ENCODE results near the gene NAP1L1.

Gene NAP1L1

DNA sequence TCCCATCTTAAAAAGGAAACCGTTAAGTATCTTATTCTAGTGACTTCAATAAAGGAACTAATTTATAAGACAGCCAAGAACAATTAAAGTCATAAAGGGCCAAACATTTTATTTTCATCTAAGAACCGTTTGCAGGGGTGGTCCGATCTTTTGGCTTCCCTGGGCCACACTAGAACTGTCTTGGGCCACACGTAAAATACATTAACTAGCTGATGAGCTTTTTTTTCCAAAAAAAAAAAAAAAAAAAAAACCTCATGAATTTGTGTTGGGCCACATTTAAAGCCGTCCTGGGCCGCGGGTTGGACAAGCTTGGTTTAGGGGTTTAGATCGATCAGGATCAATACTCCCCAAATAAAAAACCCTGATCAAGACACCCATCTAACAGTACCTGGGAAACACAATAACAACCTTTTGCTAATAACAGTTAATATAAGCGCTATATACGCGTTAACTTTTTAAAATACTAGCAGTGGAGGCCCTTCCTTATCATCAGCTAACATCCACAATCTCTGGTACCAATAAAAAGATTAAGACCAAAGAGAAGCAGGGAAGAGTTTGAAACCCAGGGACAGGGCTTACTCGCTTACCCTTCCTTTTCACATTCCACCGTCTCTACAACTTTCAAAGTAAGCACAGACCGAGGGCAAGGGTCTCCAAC lies 1.1 kb downstream of the NAP1L1 start:
- Histone ChIP-seq H3K4me3 (ENCODE audit: low read length) (peak overlapping the region; percentile 75), H3K4me1 (ENCODE audit: control insufficient read depth, insufficient read depth, low read length) (no peaks in the 10 kb centered on the region; the same call in 1 of the 2 replicates), H3K27me3 (ENCODE audit: control insufficient read depth, insufficient read depth, low read length) (no peaks in the 10 kb centered on the region), H3K27ac (ENCODE audit: low read length) (no peak overlapping the region), H3K36me3 (ENCODE audit: control insufficient read depth, insufficient read depth, low read length) (no peaks in the 10 kb centered on the region), H3K9me3 (ENCODE audit: control insufficient read depth, insufficient read depth, low read length) (no peaks in the 10 kb centered on the region)
- WGBS (ENCODE audit: insufficient coverage, insufficient read length) = no CpG with 5 or more reads among the region's 14 CpGs
- no peak for DNase-seq (ENCODE audit: low read depth, low spot score)

DNA sequence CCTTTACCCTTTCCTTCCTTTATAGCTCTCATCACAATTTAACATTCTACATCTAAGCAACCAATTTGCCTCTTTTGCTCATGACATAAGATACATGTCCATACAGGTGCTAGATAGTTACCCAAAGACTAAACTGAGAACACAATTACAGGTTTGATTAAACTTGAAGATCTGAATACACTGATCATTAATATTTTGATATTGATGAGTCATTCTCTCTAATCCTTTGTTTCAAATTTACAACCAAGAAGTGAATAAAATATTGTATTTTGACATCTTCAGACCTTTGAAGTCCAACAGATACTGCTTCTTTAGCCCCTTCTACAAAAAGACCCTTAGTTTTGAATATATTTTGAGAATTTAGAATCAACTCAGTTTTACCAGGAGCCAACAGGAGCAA lies 2.6 kb downstream of the NAP1L1 start:
- Histone ChIP-seq H3K4me1 (ENCODE audit: control insufficient read depth, insufficient read depth, low read length) (no peaks in the 10 kb centered on the region; the same call in 1 of the 2 replicates), H3K4me3 (ENCODE audit: low read length) (no peak overlapping the region), H3K9me3 (ENCODE audit: control insufficient read depth, insufficient read depth, low read length) (no peaks in the 10 kb centered on the region), H3K27me3 (ENCODE audit: control insufficient read depth, insufficient read depth, low read length) (no peaks in the 10 kb centered on the region), H3K27ac (ENCODE audit: low read length) (no peak overlapping the region), H3K36me3 (ENCODE audit: control insufficient read depth, insufficient read depth, low read length) (no peaks in the 10 kb centered on the region)
- no peak for DNase-seq (ENCODE audit: low read depth, low spot score)

DNA sequence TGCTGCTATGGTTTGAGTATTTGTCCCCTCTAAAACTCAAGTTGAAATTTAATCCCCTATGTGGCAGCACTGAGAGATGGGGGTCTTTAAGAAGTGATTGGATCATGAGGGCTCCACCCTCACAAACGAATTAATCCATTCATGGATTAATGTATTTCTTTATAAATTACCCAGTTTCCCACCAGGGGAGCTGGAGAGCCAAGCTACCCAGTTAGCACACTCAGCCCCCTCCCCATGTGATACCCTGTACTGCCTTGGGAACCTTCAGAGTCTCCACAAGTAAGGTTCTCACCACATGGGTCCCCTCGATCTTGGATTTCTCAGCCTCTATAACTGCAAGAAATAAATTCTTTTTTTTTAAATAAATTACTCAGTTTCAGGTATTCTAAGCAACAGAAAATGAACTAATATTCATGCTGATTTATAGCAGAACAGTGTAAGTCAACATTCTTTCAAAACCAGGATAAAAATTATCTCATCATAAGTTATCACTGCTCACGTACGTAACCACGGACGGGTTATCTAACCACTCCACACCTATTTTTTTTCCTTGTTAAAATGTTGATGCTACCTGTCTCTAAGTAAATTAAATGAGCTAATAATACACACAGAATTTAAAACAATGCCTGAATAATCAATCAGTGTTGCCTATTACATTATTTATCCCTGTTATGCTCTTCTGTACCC lies 3.6 kb downstream of the NAP1L1 start:
- no peak for DNase-seq (ENCODE audit: low read depth, low spot score)
- H3K36me3 ChIP-seq (ENCODE audit: control insufficient read depth, insufficient read depth, low read length) = no peaks in the 10 kb centered on the region

DNA sequence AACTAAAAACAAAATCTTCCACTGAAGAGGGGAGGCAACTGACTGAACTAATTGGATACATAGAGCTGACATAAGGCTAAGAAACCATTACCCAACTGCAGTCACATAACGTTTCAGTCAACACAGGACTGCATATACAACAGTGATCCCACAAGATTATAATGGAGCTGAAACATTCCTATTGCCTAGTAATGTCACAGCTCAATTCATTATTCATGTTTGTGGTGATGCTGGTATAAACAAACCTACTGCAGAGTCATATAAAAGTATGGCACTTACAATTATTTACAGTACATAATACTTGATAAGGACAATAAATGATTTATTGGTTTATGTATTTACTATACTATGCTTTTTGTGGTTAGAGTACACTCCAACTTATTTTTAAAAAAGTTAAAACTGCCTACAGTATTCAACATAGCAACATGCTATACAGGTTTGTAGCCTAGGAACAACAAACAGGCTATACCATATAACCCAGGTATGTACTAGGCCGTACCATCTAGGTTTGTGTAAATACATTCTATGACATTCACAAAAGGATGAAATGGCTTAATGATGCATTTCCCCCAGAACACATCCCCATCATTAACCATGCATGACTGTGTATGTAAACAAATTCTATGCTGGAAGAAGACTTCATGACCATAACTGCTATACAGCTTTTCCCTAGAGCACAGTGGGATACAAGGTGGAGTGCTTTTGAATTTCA lies 4.3 kb downstream of the NAP1L1 start:
- Histone ChIP-seq H3K27ac (ENCODE audit: low read length) (no peak overlapping the region), H3K27me3 (ENCODE audit: control insufficient read depth, insufficient read depth, low read length) (no peaks in the 10 kb centered on the region), H3K4me3 (ENCODE audit: low read length) (no peak overlapping the region), H3K4me1 (ENCODE audit: control insufficient read depth, insufficient read depth, low read length) (no peaks in the 10 kb centered on the region; the same call in 1 of the 2 replicates), H3K36me3 (ENCODE audit: control insufficient read depth, insufficient read depth, low read length) (no peaks in the 10 kb centered on the region), H3K9me3 (ENCODE audit: control insufficient read depth, insufficient read depth, low read length) (no peaks in the 10 kb centered on the region)
- no peak for DNase-seq (ENCODE audit: low read depth, low spot score)
- no CpG with 5 or more reads among the region's 2 CpGs for WGBS (ENCODE audit: insufficient coverage, insufficient read length)

More for the DNA sequence above, 3.6 kb downstream of the NAP1L1 start:
- Histone ChIP-seq H3K4me1 (ENCODE audit: control insufficient read depth, insufficient read depth, low read length) (no peaks in the 10 kb centered on the region; the same call in 1 of the 2 replicates), H3K9me3 (ENCODE audit: control insufficient read depth, insufficient read depth, low read length) (no peaks in the 10 kb centered on the region), H3K27me3 (ENCODE audit: control insufficient read depth, insufficient read depth, low read length) (no peaks in the 10 kb centered on the region), H3K27ac (ENCODE audit: low read length) (no peak overlapping the region), H3K4me3 (ENCODE audit: low read length) (no peak overlapping the region)
- WGBS (ENCODE audit: insufficient coverage, insufficient read length) = no CpG with 5 or more reads among the region's 6 CpGs

DNA sequence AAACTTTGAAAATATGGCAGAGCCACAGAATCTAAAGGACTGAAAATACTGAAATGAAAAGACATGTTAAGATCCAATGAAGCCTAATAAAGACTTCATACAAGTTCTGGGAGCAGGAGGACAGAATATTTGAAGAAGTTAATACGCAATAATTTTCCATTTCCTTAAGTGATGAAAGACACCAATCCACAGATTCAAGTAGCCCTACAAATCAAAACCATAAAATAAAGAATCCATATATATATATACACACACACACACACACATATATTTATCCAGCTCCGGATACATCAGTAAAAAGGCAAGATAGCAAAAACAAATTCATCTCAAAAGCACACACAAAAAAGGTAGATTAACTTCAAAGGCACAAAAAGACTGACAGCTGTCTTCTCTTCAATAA lies 5.7 kb downstream of the NAP1L1 start:
- H3K4me1 ChIP-seq (ENCODE audit: control insufficient read depth, insufficient read depth, low read length) = no peaks in the 10 kb centered on the region
- H3K4me3 ChIP-seq (ENCODE audit: low read length) = no peak overlapping the region
- no peaks in the 10 kb centered on the region for H3K27me3 ChIP-seq (ENCODE audit: control insufficient read depth, insufficient read depth, low read length)
- no peaks in the 10 kb centered on the region for H3K36me3 ChIP-seq (ENCODE audit: control insufficient read depth, insufficient read depth, low read length)
- H3K27ac ChIP-seq (ENCODE audit: low read length) = no peak overlapping the region
- no peak for DNase-seq (ENCODE audit: low read depth, low spot score)
- no CpG with 5 or more reads among the region's 2 CpGs for WGBS (ENCODE audit: insufficient coverage, insufficient read length)
- no peaks in the 10 kb centered on the region for H3K9me3 ChIP-seq (ENCODE audit: control insufficient read depth, insufficient read depth, low read length)

DNA sequence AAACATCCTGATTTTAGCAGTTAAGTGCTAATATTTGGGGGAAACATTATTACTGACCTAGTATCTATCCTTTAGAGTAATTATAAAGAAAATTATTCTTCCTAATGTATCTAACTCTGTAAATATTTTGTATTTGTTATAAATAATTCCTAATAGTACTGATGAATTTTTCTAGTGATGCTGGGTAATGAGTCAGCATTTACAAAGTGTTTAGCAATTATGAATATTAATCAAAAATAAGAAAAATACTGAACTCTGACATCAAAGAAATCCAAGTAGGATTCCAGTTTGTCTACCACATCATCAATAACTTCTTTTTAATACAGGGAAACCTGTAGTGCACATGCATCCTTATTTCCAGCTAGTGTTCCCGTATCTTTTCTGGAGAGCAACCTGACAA lies 9.0 kb downstream of the NAP1L1 start:
- Histone ChIP-seq H3K4me3 (ENCODE audit: low read length) (no peak overlapping the region), H3K4me1 (ENCODE audit: control insufficient read depth, insufficient read depth, low read length) (peaks cover 1% of the 10 kb centered on the region; the same call in 1 of the 2 replicates), H3K36me3 (ENCODE audit: control insufficient read depth, insufficient read depth, low read length) (no peaks in the 10 kb centered on the region), H3K27ac (ENCODE audit: low read length) (no peak overlapping the region), H3K9me3 (ENCODE audit: control insufficient read depth, insufficient read depth, low read length) (no peaks in the 10 kb centered on the region), H3K27me3 (ENCODE audit: control insufficient read depth, insufficient read depth, low read length) (no peaks in the 10 kb centered on the region)
- DNase-seq (ENCODE audit: low read depth, low spot score) = no peak
- no CpG with 5 or more reads among the region's 1 CpG for WGBS (ENCODE audit: insufficient coverage, insufficient read length)

DNA sequence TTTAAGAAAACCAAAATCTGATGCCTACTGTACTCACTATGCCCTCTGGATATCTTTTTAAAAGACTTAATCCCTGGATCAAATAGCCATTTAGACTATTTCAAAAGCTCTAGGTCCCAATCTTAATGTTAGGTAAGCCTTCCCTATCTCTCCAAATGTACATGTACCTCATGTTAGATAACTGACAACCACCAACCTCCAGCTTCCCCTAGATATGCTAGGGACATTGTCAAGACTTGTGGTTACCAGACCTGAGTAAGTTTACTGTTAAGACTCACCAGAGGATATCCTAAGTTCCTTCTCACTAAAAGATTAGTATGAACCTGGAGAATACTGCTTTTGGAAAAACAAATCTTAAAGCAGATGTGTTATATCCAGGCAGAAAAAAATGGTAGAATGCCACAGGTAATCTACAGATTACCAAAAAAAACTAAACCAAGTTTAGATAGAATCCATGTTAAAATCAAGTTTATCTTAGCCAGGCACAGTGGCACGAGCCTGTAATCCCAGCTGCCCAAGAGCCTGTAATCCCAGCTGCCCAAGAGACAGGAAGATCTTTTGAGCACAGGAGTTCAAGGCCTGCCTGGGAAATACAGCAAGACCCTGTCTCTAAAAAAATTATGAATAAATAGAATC lies 9.7 kb downstream of the NAP1L1 start:
- no CpG with 5 or more reads among the region's 1 CpG for WGBS (ENCODE audit: insufficient coverage, insufficient read length)
- no peak for DNase-seq (ENCODE audit: low read depth, low spot score)
- Histone ChIP-seq H3K9me3 (ENCODE audit: control insufficient read depth, insufficient read depth, low read length) (no peaks in the 10 kb centered on the region), H3K36me3 (ENCODE audit: control insufficient read depth, insufficient read depth, low read length) (no peaks in the 10 kb centered on the region), H3K27ac (ENCODE audit: low read length) (no peak overlapping the region), H3K27me3 (ENCODE audit: control insufficient read depth, insufficient read depth, low read length) (no peaks in the 10 kb centered on the region), H3K4me1 (ENCODE audit: control insufficient read depth, insufficient read depth, low read length) (peaks cover 1% of the 10 kb centered on the region; the same call in 1 of the 2 replicates), H3K4me3 (ENCODE audit: low read length) (no peak overlapping the region)

DNA sequence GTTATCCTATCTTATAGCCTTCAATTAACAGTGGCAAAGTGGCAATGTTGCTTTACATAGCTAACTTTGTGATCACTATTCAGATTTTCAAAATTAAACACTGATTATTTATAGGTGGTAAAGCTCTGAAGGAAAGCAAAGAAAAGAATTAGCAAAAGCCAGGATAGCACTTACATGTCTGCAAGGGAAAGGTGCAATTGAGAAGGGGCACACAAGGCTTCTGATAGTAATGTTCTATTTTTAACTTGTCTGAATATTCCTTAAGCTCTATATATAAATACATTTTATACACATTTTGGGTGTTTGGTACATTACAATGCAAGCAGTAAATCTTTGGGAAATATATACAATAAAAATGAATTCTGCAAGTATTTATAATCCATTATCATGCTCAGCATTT lies 10.9 kb downstream of the NAP1L1 start:
- Histone ChIP-seq H3K9me3 (ENCODE audit: control insufficient read depth, insufficient read depth, low read length) (no peaks in the 10 kb centered on the region), H3K4me1 (ENCODE audit: control insufficient read depth, insufficient read depth, low read length) (peaks cover 1% of the 10 kb centered on the region; the same call in 1 of the 2 replicates), H3K27ac (ENCODE audit: low read length) (no peak overlapping the region), H3K4me3 (ENCODE audit: low read length) (no peak overlapping the region), H3K36me3 (ENCODE audit: control insufficient read depth, insufficient read depth, low read length) (no peaks in the 10 kb centered on the region; the same call in 1 of the 2 replicates), H3K27me3 (ENCODE audit: control insufficient read depth, insufficient read depth, low read length) (no peaks in the 10 kb centered on the region)
- DNase-seq (ENCODE audit: low read depth, low spot score) = no peak

DNA sequence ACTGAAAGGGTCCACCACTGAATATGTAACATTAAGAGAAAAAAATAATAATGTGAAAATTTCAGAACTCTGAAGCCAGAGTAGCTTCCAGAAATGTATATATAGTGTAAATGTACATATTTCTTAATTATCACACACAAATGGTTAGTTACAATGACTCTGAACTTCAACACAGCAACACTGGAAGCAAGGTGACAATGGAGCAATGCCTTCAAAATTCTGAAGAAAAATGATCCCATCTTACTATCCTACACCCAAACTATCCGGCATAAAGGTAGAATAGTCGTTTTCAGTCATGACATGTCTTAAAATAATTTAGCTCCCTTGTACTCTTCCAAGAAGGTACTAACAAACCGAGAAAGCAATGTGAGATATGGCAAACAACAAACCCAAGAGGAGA lies 11.9 kb downstream of the NAP1L1 start:
- Histone ChIP-seq H3K4me1 (ENCODE audit: control insufficient read depth, insufficient read depth, low read length) (peaks cover 1% of the 10 kb centered on the region; the same call in 1 of the 2 replicates), H3K4me3 (ENCODE audit: low read length) (no peak overlapping the region), H3K9me3 (ENCODE audit: control insufficient read depth, insufficient read depth, low read length) (no peaks in the 10 kb centered on the region), H3K36me3 (ENCODE audit: control insufficient read depth, insufficient read depth, low read length) (no peaks in the 10 kb centered on the region; the same call in 1 of the 2 replicates), H3K27ac (ENCODE audit: low read length) (no peak overlapping the region), H3K27me3 (ENCODE audit: control insufficient read depth, insufficient read depth, low read length) (no peaks in the 10 kb centered on the region)
- no peak for DNase-seq (ENCODE audit: low read depth, low spot score)
- no CpG with 5 or more reads among the region's 3 CpGs for whole genome bisulfite sequencing (ENCODE audit: insufficient coverage, insufficient read length)

DNA sequence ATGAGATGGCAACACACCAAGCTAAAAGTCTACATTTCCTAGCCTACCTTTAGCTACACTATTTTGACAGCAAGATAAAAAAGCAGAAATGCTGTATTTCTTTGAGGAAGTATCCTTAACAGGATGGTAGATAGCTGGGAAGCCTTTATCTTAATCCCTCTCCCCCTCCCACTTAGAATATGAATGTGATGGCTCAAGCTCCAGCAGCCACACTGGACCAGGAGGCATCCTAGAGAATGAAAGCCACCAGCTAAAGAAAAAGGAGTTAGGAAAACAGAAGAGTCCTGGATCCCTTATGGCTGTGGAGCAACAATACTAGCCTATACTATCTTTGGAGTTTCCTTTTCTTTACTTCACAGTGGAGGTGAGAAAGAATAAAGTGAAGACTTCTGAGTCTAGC lies 15.1 kb downstream of the NAP1L1 start:
- Histone ChIP-seq H3K9me3 (ENCODE audit: control insufficient read depth, insufficient read depth, low read length) (no peaks in the 10 kb centered on the region), H3K27ac (ENCODE audit: low read length) (no peak overlapping the region), H3K36me3 (ENCODE audit: control insufficient read depth, insufficient read depth, low read length) (no peaks in the 10 kb centered on the region; the same call in 1 of the 2 replicates), H3K4me1 (ENCODE audit: control insufficient read depth, insufficient read depth, low read length) (peaks cover 1% of the 10 kb centered on the region; the same call in 1 of the 2 replicates), H3K27me3 (ENCODE audit: control insufficient read depth, insufficient read depth, low read length) (no peaks in the 10 kb centered on the region), H3K4me3 (ENCODE audit: low read length) (no peak overlapping the region)
- DNase-seq (ENCODE audit: low read depth, low spot score) = no peak

All from iPS DF 6.9 (cell line).